Upper lobe of left lung (tissue), 4 donors: ENCODE measurements around the gene ATXN1.

Experiments
- EP300 ChIP-seq, 4 donors: sonication (generic); formaldehyde crosslinking; IDR thresholded peaks; one replicate each; pipeline ENCODE4 v1.5.1; 2017; ENCODE audit warnings: antibody characterized with exemption in 4 of 4, control low read depth in 2 of 4
- POLR2A ChIP-seq, 4 donors: fragments of 450-650 bp; IDR thresholded peaks; one replicate each; pipeline ENCODE4 v1.5.1; 2016 to 2017; ENCODE audit warnings: antibody characterized with exemption in 4 of 4, mild to moderate bottlenecking in 2 of 4
- POLR2AphosphoS5 ChIP-seq, 2 donors: sonication (generic); formaldehyde crosslinking; IDR thresholded peaks; one replicate each; pipeline ENCODE4 v1.5.1; 2017; ENCODE audit warnings: antibody characterized with exemption in 2 of 2
- TF ChIP-seq, protein P1 (sequence below), 6 experiments: fragments of 450-650 bp in 4 of 6; fragments of 200-600 bp in 2 of 6; sonication (generic) in 2 of 6; IDR thresholded peaks; one replicate each; pipeline ENCODE4 v1.5.1; 2016 to 2019; ENCODE audit warnings: antibody characterized with exemption in 6 of 6

DNA sequence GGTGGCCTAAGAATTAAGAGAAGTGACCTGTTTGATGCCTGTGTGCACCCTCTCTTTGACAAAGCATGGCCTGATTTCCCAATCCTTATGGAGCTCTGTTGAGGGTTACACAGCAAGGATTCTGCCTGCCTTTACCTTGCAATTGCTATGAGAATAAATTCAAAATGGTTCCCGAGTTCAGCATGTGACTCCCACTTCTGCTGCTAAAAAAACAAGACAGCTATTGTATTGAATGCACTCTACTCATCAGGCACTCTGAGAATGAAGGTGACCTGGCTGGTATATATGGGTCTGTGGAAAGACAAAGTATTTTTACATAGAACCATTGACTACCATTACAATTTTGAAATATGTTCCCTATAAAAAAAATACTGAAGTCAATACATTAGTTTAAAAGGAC lies 190.3 kb downstream of the ATXN1 start:
- no peak for TF ChIP-seq POLR2AphosphoS5 (IDR thresholded peaks at IDR 0.05)
- TF ChIP-seq, protein P1, sequence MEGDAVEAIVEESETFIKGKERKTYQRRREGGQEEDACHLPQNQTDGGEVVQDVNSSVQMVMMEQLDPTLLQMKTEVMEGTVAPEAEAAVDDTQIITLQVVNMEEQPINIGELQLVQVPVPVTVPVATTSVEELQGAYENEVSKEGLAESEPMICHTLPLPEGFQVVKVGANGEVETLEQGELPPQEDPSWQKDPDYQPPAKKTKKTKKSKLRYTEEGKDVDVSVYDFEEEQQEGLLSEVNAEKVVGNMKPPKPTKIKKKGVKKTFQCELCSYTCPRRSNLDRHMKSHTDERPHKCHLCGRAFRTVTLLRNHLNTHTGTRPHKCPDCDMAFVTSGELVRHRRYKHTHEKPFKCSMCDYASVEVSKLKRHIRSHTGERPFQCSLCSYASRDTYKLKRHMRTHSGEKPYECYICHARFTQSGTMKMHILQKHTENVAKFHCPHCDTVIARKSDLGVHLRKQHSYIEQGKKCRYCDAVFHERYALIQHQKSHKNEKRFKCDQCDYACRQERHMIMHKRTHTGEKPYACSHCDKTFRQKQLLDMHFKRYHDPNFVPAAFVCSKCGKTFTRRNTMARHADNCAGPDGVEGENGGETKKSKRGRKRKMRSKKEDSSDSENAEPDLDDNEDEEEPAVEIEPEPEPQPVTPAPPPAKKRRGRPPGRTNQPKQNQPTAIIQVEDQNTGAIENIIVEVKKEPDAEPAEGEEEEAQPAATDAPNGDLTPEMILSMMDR (IDR thresholded peaks at IDR 0.05), result no peak
- no peak for TF ChIP-seq POLR2A (IDR thresholded peaks at IDR 0.05)
- TF ChIP-seq EP300 (IDR thresholded peaks at IDR 0.05), result no peak
